NCI-H82 treated with DMSO at 0.1 percent for 48 hours (cell line): Measurements from ENCODE around the gene NT5DC3.
"Not testable (repeated sequence)": the region's sequence is repeated elsewhere in the genome, so short reads cannot be mapped to it uniquely, and the experiment has no call there.

Source experiments
- DNase-seq: peaks from one replicate; lab custom pipeline; 2025; ENCODE audit not compliant: unreplicated experiment; lab: John Stamatoyannopoulos, UW

NT5DC3 gene

GRCh38 chr12:103810111-103810510, 30.9 kb downstream of the NT5DC3 start:
- DNase-seq = no peak

DNA sequence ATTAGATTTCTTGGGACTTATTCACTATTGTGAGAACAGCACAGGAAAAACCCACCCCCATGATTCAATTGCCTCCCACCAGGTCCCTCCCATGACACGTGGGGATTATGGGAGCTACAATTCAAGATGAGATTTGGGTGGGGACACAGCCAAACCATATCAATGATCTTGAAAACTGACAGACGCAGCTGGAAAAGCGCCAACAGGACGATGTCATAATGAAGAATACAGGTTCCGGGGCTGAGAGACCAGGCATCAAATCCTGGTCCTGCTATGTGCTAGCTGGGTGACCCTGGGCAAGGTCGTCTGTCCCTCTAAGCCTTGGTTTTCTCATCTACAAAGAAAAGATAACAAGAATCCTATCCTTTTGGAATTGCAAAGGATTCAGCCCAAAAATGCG, 31.4 kb downstream of the NT5DC3 start:
- DNase-seq = not testable (repeated sequence)

DNA sequence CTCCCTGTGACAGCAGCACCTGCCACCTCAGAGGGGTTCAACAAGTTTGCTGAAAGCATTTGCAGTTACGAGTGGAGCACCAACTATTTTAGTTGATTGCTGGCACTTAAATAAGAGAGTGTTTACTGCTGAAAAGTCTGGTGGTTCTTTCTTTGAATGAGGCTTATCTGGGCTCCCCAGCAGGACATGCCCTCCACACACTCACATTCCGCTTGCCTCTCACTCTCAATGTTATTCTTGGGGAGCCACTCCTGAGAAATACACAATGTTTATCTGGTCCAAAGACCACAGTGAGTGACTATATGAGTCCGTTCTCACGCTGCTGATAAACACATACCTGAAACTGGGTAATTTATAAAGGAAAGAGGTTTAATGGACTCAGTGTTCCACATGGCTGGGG, 31.9 kb downstream of the NT5DC3 start:
- DNase-seq = no peak

- no peak for DNase-seq
Observed at GRCh38 chr12:103808239-103808880, 32.7 kb downstream of the NT5DC3 start.

DNA sequence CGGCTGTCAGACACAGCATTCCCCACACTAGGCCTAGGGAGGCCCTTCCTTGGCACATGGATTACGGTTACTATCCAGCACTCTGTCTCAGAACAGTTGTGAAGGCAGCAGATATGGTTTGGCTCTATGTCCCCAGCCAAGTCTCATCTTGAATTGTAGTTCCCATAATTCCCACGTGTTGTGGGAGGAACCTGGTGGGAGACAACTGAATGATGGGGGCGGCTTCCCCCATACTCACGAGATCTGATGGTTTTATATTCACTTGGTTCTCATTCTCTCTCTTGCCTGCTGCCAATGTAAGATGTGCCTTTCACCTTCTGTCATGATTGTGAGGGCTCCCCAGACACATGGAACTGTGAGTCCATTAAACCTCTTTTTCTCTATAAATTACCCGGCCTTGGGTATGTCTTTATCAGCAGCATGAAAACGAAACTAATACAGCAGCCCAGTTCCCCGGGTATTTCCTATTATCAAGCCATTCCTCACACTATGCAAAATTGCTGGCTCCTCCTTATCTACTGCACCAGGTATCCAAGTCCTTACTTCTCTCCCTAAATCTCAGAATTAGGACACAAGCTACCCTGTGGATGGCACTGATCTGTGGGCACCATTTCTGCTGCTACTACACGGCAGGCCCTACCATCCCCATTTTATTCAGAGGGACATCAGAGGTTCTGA, 33.3 kb downstream of the NT5DC3 start:
- no peak for DNase-seq

DNA sequence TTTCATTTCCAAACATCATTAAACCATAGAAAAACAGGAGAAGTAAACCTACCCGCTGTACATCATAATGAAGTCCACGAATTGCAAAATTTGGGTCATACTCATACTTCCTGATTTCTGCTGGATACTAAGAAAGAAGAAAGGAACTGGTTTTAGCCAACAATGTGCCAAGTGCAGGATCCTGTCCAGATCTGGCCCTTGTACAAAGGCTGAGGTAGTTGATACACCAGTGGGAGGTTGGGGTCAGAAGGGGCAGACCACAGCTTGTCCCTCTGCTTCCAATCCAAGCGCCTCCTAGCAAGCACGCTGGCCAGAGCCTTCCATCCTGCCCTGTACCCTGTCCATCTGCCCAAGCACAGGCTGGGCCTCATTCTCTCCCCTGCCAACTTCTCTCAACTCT, 34.2 kb downstream of the NT5DC3 start:
- DNase-seq = no peak

- no peak for DNase-seq
Observed at GRCh38 chr12:103805655-103806360, 35.2 kb downstream of the NT5DC3 start.

DNA sequence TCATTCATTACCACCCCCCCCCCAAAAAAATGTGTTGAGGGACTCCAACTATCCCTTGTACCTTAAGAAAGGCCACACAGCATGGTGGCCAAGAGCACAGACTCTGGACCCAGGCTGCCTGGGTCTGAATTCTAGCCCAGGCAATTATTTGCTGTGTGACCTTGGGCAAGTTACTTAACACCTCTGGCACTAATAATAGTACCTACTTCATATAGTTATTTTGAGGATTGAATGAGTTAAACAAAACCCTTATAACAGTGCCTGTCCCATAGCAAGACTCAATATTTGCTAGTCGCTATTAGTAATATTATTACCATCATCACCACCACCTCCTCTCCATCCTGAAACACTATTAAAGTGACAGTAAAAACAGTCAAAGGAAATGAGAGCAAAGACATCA, 37.2 kb downstream of the NT5DC3 start:
- DNase-seq = no peak

- no peak for DNase-seq
Observed at GRCh38 chr12:103802586-103802886, 38.5 kb downstream of the NT5DC3 start.

GRCh38 chr12:103801709-103802585, 39.1 kb downstream of the NT5DC3 start:
- no peak for DNase-seq

- DNase-seq = no peak
Observed at GRCh38 chr12:103799857-103800771, 40.9 kb downstream of the NT5DC3 start.

- DNase-seq = no peak
Observed at GRCh38 chr12:103799504-103799856, 41.6 kb downstream of the NT5DC3 start.

GRCh38 chr12:103798586-103798985, 42.4 kb downstream of the NT5DC3 start:
- no peak for DNase-seq

- DNase-seq = no peak
Observed at GRCh38 chr12:103794309-103795213, 46.5 kb downstream of the NT5DC3 start.

DNA sequence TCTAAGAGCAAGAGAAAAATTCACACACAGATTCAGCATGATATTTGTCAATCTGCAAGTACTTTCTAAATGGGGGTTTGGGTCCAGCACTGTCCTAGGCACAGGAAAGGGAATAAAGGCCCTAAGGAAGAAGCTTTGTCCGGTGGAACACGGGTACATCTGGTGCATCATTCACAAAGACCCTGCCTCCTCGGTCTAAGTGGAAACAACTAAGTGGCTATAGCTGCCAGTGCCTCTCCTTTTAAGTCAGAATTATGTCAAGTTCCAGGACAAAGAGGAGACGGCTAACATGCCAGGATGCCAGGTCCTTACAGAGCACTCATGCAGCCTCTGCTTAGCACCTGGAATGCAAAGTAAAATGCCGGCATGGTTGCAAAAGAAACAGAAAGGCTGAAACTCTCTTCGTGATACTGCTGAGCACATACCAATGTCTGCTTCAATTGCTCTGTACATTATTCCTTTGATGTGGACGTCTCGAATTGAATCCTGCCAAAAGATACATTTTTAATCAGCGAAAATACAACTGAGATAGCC, 47.5 kb downstream of the NT5DC3 start:
- no peak for DNase-seq

GRCh38 chr12:103793046-103793445, 48.0 kb downstream of the NT5DC3 start:
- DNase-seq = no peak

GRCh38 chr12:103791350-103791920, 49.6 kb downstream of the NT5DC3 start:
- DNase-seq = no peak

- DNase-seq = no peak
Observed at GRCh38 chr12:103786201-103786600, 54.8 kb downstream of the NT5DC3 start.
